Urothelium cell line (cell line): ENCODE results near the gene TTC31.
A peak's percentile ranks its signal among the peaks of the same experiment; 100 is the strongest.
"Not testable (repeated sequence)": the region's sequence is repeated elsewhere in the genome, so short reads cannot be mapped to it uniquely, and the experiment has no call there.

ENCODE experiments used
- DNase-seq: peaks from one replicate; pipeline ENCODE4 v3.0.0; 2011; ENCODE audit warnings: low spot score, mixed read lengths
- FAIRE-seq: peaks from 2 replicates; lab custom pipeline; 2011; peaks lifted over from hg19 to GRCh38; lab: Jason Lieb, UNC

Gene TTC31

DNA sequence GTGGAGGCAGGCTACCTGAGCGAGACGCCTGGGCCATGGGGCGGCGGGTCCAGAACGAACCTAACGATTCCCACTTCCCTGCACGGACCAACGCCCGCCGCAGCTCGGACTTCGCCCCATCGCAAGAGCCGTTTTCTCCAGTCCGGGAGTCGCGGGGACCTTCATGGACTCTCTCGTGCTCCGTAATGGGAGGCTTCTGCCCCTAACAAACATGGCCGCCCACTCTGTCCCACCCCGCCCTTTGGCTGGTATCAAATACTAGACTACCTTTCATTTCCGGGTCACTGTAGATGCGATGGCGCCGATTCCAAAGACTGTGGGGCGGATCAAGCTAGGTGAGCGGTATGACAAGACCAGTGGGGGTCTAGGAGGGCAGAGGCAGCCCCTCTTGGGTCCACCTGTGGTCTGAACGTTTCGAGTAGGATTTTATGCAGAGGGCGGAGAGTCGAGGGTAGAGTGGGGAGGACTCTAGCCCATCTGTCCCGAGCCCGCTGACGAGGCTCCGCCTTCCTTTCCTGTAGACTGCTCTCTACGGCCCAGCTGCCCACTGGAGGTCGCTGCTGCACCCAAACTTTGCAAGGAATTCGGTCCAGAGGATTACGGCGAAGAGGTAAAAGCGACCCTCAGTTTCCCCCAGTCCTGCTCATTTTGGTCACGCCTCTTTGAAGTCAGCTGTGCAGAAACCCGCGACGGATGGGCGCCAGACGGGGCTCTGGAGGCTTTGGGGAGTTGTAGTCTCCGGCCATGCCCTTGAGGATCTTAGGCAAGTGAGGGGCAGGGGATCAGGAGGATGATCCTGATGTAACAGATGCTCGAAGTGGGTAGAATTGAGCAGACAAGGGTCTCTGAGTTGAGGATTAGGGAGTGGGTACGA lies at the start of gene TTC31, which contains the start of gene CCDC142:
Gene TTC31, plus strand, starts transcription at position 281 of the 874 bp plus-strand sequence. Its CDS starts 15 bp downstream, at position 296.
Gene CCDC142, minus strand, starts transcription at position 198 of the 874 bp plus-strand sequence. Its CDS starts 161 bp downstream, at position 37.
- peak; percentile 91 for FAIRE-seq
- DNase-seq = peak; percentile 95

DNA sequence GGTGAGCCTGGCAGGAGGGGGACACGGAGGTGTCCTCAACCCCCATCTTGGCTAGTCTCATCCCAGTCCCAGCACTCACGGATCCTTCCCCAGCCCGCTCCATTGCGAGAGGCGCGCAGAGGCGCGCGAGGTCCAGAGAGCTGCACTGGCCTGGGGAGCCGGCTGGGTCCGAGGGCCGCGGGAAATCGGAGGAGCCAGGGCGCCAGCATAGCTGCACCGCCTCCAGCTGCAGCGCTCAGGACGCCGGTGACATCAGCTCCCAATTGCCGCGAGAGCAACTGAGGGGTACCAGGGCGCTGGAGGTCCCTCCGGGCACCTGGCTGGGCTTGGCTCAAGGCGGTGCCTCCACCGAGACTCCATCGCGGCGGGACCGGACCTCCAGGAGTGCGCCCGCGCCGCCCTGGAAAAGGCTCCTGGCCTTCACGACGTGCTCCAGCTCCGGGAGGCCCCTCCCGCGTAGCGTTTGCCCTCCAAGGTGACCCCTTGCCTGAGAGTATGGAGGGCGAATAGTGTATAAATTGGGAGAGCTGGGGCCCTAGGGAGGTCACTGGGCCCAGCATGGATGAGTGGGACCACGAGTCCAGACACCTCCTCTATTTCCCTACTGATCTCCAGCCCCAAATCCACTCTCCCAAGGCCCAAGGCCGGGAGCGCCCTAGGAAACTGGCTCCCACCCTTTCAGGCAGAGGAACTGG lies 46.6 kb upstream of the TTC31 start:
- no peak for DNase-seq
- FAIRE-seq = no peak

DNA sequence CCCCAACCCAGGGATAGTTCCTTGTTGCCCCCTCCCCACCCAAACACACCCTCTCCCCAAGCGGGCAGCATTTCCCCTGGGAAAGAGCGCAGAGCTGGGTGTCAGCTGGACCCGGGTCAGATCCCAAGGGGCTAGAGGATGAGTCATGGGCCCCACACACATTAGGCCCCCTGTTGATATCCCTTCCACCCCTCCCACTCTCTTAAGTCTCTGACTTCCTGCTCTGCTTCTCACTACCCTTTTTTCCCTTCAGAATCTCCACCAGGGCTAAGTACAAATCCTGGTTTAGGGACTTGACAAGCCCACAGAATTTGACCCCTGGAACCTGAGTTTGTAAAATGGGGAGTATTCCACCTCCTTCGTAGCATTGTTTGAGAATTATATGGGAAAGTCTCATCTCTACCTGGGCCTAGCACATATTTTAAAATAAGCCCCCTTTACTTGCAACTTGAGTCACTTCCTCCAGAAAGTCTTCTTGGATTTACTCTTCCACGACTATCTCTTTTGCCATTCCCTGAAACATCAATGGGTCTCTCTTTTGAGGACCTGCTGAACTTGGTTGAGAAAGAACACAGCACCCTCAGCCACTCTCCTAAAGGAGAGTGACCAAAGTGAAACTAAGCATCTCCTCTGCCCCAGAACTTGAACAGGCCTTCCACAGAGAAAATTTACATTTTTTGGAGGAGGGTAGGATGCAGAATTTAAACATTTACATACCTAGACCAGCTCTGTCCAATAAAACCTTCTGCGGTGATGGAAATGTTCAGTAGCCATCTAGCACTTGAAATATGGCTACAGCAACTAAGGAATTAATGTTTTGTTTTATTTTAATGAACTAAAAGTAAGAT lies 45.8 kb upstream of the TTC31 start:
- DNase-seq (no peak), FAIRE-seq (no peak)

DNA sequence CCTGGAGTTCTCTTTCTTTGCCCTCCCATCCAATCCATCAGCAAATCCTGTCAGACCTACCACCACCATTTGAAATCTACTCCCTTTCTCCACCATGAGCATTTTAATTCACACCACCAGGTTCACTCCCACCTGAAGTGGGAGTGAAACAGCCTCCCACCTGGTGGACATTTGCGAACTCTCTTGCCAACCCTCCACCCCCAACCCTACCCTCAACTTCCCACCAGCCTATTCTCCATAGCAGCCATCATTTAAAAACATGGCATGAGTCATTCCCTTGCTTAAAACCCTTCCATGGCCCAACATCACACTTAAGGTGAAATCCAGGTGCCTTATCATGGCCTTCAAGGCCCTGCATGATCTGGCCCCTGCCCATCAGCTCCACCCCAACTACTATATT lies 44.6 kb upstream of the TTC31 start:
- FAIRE-seq (no peak), DNase-seq (no peak)

DNA sequence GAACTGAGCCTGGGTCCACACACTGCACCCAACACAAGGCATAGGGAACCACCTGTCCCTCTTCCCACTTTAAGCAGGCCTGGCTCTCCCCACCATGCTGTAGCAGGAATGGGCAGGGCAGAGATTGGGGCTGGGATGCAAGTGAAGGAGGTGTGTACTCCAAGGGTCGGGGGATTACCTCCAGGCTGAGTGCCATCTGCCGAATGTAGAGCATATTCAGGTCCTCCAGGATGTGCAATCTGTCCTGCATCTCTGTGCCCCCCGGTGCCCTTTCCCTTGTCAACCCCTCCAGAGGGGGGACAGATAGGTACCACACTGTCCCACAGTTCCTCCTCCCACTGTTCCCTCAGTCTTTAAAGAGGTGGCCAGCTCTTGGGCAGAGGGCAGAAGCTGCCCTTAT lies 43.5 kb upstream of the TTC31 start:
- FAIRE-seq (no peak), DNase-seq (no peak)

DNA sequence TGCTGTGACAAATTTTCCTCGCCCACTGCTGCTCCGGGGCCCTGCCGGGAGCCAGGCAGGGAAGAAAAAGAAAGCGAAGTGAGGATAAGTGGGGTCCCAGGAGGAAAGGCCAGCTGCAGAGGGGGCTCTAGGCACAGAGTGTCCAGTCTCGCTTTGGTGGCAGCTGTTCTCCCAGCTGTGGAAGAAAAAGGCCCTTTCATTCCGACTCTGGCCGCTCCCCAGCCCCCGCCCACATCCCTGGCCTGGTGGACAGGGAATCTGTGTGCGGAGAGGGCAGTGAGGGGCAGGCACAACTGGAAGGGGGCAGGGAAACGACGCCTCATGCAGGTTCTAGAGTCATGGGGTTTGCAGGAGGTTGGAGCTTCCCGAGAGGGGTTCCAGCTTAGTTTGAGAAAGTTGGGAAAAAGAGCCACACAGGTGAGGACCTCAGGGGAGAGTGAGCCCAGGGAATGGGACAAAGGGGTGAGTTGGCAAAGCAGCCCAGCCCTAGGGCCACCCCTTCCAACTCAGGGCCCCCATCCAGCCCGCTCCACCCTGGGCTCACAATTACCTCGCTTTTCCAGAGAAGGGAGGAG lies 43.0 kb upstream of the TTC31 start:
- FAIRE-seq = no peak
- DNase-seq = peak; percentile 67

DNA sequence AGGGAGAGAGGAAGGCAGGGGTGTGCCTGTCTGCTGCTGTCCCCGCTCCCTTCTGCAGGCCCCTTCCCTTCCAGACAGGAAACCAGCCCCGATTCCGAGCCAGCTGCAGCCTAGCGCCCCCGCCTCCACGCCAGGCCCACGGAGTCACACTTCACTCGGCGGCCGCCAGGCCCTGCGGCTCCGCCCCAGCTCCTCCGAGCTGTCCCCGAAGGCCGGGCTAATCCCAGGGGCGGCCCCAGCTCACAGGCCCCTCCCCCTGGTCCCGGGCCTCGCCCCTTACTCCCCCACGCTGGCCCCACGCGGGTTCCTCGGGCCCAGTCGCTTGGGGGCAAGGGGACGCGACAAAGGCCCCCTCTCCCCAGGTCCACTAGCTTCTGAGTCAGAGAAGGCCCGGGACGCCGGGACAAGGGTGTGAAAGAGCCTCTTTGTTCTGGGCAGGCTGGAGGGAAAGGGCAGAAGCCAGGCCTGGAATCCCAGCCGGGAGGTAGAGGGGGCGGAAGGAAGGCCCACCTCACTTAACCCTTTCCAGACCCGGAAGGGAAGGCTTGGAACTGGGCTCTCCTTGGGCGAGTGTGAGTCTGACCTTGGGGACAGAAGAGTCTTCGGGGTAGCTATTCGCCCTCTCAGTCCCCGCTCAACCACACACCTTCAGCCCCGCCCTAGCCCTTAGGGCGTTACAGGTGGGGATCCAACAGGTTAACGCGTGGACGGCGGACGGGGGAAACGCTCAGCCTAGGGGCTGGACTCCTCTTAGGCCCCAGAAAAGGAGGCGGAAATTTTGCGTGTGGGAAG lies 42.3 kb upstream of the TTC31 start:
- peak; percentile 74 for FAIRE-seq
- peak; percentile 100 for DNase-seq

DNA sequence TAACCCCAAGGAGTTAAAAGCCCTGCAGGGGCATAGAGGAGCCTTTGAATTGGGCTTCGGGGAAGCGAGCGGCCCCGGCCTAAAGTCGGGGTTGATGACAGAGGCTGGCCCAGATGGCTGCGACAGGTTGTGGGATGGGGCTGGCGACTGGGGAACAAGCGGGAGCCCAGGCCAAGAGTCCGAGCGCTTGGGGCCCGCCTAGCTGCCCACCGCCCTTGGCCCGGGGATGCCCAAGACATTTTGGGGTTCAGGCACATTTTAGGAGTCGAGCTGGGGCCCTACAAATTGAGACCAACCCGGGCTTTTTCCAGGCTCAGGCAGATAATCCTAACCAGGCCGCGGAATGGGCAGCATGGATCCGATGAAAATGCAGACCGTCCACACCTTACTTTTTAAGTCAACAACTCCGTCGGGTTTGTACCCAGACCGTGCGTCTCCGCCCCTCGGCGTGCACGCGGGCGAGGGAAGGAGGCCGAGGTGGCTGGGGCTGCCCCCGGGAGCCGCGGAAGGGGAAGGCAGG lies 41.7 kb upstream of the TTC31 start:
- DNase-seq (no peak), FAIRE-seq (no peak)

DNA sequence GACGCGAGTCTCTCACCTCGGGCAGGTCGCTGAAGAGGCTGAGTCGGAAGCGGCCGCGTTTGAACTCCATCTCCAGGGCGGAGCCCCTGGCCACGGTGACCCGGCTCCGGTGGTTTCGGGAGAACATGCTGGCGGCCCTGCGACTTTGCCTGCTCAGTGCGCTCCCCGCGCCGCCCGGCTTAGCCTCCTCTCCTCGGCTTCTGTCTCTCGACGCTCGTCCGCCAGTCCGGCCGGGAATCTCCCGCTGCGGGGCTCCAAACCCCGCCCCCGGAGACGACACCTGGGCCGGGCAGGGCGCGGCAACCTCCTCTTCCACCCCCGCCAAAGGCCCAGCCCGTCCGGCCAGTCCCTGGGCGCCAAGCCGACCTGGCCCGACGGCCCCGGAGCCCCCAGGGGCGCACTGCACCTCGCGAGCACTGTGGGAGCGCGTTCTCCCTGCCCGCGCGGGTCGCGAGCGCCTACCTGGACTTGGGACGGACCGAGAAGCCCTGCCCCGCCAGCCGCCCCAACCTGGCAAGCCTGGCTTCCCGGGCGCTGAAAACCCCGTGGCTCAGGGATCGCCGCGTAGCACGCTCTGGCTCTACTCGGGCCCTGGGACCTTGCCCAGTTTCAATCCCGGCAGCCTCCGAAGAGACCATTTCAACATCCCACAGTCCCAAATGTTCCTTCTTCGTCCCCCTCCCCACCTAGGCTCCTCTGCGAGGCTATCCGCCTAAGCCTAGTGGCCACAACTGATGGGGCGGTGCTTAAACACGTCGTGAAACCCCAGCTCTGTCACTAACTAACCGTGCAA lies 41.0 kb upstream of the TTC31 start, which contains the start of gene RTKN:
Gene RTKN, minus strand, starts transcription at position 248 of the 793 bp plus-strand sequence. Its CDS starts 121 bp downstream, at position 127.
- DNase-seq = no peak
- FAIRE-seq = no peak

DNA sequence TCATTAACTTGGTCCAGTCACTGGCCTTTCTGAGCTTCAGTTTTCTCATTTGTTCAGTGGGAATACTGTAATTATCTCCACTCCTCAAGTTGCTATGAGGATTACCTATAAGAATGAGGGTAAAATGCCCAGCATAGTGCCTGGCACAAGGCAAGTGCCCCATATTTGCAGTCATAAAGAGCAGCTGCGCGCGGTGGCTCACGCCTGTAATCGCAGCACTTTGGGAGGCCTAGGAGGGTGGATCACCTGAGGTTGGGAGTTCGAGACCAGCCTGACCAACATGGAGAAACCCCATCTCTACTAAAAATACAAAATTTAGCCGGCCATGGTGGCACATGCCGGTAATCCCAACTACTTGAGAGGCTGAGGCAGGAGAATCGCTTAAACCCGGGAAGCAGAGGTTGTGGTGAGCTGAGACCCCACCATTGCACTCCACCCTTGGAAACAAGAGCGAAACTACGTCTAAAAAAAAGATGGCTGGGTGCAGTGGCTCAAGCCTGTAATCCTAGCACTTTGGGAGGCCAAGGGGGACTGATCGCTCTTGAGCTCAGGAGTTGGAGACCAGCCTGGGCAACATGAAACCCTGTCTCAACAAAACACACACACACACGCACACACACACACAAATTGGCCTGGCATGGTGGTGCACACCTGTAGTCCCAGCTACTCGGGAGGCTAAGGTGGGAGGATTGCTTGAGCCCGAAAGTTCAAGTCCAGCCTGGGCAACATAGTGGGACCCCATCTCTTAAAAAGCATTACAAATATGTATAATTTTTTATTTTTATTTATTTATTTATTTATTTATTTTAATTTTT lies 40.2 kb upstream of the TTC31 start:
- not testable (repeated sequence) for FAIRE-seq, DNase-seq

DNA sequence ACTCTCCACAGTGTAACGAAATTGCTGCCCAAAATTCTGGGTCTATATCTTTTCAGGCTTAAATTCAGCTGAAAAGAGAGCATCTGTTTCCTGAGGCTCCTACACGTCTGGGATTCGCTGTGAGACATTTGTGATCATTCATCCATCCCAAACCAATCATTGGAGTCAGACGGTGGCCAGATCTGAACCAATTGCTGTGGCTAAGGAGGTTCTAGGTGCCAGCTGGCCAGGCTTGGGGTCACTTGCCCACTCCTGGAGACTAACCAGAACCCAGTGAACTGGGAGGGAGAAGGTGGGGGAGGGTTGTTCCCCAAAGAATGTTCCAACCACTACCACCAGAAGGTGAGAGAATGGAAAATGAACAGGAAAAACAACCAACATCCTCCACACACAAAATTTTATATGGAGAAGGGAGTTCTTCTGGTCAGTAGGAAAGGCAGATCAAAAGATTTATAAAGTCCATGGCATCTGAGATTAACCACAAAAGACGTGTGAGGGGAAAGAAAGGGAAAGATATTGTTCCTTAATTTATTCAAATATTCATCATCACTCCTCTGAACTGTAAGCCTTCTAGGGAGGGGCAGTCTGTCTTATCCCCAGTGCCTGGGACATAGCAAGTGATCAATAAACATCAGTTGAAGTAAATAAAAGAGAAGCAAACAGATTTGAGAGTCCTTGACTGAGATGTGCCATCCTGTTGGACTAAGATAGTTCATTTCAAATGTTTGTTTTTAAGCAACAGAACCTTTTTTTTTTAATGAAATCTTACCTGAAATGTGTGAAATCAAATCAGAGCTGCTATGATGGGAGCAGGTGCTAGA lies 38.2 kb upstream of the TTC31 start:
- DNase-seq (no peak), FAIRE-seq (no peak)

DNA sequence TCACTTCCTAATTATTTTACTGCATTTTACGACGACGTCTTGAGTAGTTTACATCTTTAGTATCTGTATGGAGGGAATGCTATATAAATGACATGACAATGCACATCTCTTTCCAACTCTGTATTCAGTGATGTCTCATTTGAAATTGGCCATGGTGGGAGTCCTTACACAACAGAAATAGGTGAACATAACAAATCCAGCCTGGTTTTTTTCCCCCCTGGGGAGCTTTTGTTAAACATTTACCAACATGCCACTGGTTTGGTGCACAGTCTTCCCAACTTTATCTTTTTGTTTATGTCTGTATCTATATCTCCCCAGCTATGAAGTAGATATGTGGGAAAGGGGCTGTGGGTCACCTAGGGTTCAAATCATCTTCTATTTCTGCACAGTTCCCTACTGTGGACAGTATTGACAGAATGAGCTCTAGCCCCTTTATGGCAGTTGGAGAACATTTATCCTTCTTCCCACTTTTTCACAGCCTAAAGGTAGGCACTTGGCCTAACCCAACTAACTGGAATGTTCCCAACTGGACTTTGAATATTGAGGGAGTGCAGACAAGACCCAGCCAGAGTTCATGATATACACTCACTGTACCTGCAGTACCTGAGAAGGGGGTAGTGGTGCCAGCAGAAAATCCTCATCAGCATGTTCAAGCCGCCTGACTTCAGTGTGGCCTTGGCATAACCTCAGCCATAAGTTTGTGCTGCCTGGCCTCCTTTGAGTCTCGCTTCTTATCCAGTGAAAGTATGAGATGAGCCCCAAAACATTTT lies 35.5 kb upstream of the TTC31 start:
- FAIRE-seq (no peak), DNase-seq (no peak)

DNA sequence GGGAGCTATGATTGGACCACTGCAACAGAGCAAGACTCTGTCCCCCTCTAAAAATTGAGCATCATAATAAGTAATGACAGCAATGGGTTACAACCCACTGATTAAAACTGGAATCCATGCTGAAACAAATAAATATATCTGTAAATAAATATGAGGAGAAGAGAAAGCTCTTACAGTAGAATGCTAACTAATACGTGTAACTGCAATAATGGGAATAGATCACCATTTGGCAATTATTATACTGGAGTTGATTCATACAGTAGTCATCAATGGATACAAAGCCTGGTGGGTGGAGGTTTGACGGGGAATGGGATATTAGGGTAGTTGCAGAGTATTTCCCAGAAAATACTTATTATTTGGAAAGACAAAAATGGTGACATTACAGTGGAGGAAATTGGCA lies 34.1 kb upstream of the TTC31 start:
- FAIRE-seq = no peak
- DNase-seq = no peak

DNA sequence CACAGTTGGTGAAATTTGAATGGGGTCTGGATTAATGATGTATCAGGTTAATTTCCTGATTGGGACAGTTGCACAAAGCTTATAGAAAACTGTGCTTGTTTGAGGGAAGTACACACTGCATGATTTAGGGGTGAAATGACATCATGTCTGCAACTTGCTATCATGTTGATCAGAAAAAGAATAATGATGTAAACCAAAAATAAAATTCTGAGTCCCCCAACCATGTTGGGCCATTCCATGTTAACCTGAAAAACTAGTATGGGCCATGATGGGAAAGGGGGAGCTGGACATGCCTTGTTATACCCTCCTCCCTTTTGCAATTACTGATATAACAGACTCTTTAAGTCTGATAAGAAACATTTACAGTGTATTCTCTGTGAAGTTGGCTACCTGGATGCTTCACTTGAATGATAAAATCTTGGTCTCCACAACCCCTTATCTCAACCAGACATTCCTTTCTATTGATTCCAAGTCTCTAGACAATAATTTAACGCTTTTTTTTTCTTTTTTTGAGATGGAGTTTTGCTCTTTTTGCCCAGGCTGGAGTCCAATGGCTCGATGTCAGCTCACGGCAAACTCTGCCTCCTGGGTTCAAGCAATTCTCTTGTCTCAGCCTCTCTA lies 32.2 kb upstream of the TTC31 start:
- no peak for FAIRE-seq
- DNase-seq = no peak

DNA sequence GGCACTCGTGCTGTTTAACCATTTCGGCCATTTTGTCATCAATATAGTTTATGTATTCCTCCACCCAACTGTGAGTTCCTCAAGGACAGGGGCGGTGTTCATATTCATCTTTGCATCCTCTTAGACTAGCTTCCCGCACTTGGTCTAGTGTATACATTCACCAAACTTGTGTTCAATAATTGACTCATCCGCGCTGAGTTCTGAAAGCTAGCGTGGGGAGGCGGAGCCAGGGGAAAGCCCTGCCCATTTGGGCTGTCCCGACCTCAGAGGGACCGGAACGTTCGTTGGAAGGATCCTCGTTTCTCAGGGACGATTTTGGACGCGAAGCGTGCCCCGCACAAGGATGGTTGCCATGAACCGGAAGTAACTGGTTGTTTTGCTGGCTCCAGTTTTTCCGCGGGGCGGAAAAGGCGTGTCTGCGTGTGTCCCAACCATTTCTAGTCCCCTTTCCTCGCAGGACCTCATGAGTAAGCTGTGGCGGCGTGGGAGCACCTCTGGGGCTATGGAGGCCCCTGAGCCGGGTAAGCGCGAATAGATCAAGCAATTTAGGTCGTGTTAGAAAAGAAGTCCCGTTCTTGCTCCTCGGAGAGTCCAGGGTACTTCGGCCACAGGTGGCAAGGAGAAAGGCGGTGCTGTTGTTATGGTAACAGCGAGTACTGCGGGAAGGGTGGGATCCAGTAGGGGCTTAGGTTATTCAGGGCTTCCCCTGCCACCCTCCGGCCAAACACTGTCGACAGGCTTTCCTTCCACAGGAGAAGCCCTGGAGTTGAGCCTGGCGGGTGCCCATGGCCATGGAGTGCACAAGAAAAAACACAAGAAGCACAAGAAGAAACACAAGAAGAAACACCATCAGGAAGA lies 28.0 kb upstream of the TTC31 start, which contains the start of gene INO80B:
Gene INO80B, plus strand, starts transcription at position 434 of the 858 bp plus-strand sequence. Its CDS starts 30 bp downstream, at position 464.
- DNase-seq = peak; percentile 94
- FAIRE-seq = peak; percentile 70
